GM12892 (cell line): Measurements from ENCODE around the gene OTUD1.

Source experiments
- POLR2A ChIP-seq: IDR thresholded peaks from 2 replicates; pipeline ENCODE4 v1.6.1; 2011; ENCODE audit warnings: low read depth, low read length, control low read depth
- POLR2AphosphoS5 ChIP-seq: IDR thresholded peaks from 2 replicates; pipeline ENCODE4 v1.6.1; 2011; ENCODE audit warnings: low read depth, low read length, control low read depth
- TAF1 ChIP-seq: IDR thresholded peaks from 2 replicates; pipeline ENCODE4 v1.6.1; 2011; ENCODE audit warnings: low read depth, mild to moderate bottlenecking, control low read depth, low read length, borderline replicate concordance

GRCh38 chr10:23390809-23391208 is 48.1 kb upstream of the OTUD1 start:
- TF ChIP-seq POLR2A (no peak), POLR2AphosphoS5 (no peak), TAF1 (no peak)
